ENCODE results near the gene HOXC12. TPM values are rescaled to one million over a fixed set of nuclear protein-coding genes. Genes with fewer than 3 reads are reported as not detected.

The HOXC12 gene
- total RNA-seq, 1 donor from 2014 or later: not detected

DNA sequence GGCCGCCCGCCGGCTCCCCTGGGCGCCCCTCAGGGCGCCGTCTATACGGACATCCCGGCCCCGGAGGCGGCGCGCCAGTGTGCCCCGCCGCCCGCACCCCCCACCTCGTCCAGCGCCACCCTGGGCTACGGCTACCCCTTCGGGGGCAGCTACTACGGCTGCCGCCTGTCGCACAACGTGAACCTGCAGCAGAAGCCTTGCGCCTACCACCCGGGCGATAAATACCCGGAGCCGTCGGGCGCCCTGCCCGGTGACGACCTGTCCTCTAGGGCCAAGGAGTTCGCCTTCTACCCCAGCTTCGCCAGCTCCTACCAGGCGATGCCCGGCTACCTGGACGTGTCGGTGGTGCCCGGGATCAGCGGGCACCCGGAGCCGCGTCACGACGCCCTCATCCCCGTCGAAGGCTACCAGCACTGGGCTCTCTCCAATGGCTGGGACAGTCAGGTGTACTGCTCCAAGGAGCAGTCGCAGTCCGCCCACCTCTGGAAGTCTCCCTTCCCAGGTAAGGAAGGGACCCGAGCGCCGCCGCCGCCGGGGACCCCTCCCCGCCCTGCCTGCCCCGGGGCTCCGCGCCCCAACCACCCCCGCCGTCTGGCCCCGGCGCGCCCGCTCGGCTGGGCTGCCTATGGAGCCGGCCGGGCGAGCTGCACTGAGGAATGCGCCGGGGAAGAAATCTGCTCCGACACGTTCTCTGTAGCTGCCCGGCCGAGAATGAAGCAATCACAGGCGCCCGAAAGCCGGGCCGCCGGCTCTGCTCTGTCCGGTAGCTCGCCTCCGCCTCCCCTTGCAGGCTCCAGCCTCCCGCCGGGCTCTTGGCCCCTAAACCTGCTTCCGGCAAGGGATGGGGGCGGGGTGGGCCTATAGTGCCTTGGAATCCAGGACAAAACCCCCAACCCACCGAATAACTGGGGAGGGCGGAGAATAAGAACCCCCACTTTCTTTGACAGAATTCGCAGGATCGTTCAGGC is 15.3 kb upstream of the HOXC12 start:
- H3K9me3 ChIP-seq (replicated peaks): no peaks in the 10 kb centered on the region
- H3K4me3 ChIP-seq: no peak overlapping the region
- H3K36me3 ChIP-seq: no peaks in the 10 kb centered on the region
- H3K27me3 ChIP-seq (ENCODE audit: low read depth): peaks cover 100% of the 10 kb centered on the region
- DNase-seq: no peak
- intact Hi-C loops (cut with micrococcal nuclease): no loop called here
- H3K27ac ChIP-seq (replicated peaks): no peak overlapping the region
- TF ChIP-seq, protein P1, sequence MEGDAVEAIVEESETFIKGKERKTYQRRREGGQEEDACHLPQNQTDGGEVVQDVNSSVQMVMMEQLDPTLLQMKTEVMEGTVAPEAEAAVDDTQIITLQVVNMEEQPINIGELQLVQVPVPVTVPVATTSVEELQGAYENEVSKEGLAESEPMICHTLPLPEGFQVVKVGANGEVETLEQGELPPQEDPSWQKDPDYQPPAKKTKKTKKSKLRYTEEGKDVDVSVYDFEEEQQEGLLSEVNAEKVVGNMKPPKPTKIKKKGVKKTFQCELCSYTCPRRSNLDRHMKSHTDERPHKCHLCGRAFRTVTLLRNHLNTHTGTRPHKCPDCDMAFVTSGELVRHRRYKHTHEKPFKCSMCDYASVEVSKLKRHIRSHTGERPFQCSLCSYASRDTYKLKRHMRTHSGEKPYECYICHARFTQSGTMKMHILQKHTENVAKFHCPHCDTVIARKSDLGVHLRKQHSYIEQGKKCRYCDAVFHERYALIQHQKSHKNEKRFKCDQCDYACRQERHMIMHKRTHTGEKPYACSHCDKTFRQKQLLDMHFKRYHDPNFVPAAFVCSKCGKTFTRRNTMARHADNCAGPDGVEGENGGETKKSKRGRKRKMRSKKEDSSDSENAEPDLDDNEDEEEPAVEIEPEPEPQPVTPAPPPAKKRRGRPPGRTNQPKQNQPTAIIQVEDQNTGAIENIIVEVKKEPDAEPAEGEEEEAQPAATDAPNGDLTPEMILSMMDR (IDR thresholded peaks at IDR 0.05; ENCODE audit: borderline replicate concordance): no peak
- H3K4me1 ChIP-seq: peaks cover 20% of the 10 kb centered on the region

DNA sequence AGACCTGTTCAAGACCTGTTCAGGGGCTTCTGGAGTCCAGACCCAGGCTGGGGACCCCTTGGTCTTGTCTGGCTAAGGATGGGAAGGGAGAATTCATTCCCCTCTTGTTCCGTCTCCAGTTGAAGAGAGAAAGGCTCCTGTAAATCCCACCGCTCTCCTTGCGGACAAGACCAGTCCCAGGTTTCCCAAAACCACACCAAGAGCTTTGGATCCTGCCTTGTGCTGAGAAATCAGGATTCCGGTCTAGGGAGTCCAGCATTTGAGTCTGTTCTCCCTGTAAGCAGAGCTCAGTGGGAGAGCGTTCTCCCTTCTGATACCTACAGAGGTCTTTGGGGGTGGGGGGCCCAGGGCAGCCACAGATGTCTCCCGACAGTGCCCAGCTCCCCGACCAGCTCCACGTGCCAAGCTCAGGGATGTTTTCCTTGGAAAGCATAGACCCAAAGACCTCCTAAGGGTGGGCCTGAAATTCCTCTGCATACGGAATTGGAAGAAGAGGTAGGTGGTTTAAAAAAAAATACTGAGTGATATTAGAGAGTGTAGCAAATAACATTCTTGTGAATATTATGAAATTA is 14.2 kb upstream of the HOXC12 start:
- peaks cover 14% of the 10 kb centered on the region for H3K4me1 ChIP-seq
- H3K36me3 ChIP-seq: no peaks in the 10 kb centered on the region
- intact Hi-C loops (cut with micrococcal nuclease): no loop called here
- peaks cover 100% of the 10 kb centered on the region for H3K27me3 ChIP-seq (ENCODE audit: low read depth)
- TF ChIP-seq, protein P1 (IDR thresholded peaks at IDR 0.05; ENCODE audit: borderline replicate concordance): no peak
- H3K9me3 ChIP-seq (replicated peaks): no peaks in the 10 kb centered on the region
- no peak for DNase-seq
- no peak overlapping the region for H3K4me3 ChIP-seq
- H3K27ac ChIP-seq (replicated peaks): no peak overlapping the region

DNA sequence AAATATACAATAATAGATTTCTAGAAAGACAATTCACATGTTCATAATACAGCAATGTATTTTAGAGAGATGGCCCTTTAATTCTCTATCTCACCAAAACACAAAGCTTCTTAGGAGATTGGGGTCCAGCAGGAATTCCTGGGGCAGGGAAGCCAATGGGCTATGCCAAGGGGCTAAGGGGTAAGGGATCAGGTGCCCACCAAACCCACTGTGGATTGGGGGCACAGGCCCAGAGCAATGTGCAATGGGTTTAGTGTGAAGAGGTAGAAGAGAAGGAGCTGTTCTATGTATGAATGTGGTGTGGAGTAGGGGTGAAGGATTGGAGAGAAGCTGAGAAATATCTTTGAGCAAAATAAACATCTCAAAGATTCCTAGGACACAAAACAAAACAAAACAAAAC is 13.5 kb upstream of the HOXC12 start:
- peaks cover 100% of the 10 kb centered on the region for H3K27me3 ChIP-seq (ENCODE audit: low read depth)
- intact Hi-C loops (cut with micrococcal nuclease): no loop called here

DNA sequence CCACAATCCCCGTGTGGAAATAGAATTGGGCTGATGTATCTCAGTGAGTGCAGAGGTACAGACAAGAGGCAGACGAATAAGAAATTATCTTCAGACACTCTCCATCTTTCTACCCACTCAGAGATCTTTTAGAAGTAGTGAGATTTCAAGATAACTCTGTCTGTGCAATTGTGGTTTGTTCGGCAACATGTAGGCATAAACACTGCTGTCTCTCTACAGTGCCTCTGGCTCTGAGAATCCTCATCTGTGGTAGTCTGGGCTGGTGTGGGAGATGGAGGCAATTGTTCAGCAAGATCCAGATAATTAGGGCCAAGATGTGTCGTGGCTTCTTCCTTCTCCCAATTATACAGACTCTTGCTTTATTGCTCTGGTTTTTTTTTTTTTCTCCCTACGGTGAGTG is 13.0 kb upstream of the HOXC12 start:
- intact Hi-C loops (cut with micrococcal nuclease): no loop called here
- no peaks in the 10 kb centered on the region for H3K36me3 ChIP-seq
- no peak for DNase-seq

More for the DNA sequence above, 13.5 kb upstream of the HOXC12 start:
- no peaks in the 10 kb centered on the region for H3K36me3 ChIP-seq
- H3K4me1 ChIP-seq: peaks cover 10% of the 10 kb centered on the region
- H3K27ac ChIP-seq (replicated peaks): no peak overlapping the region
- H3K9me3 ChIP-seq (replicated peaks): no peaks in the 10 kb centered on the region
- H3K4me3 ChIP-seq: no peak overlapping the region
- DNase-seq: no peak
- TF ChIP-seq, protein P1 (IDR thresholded peaks at IDR 0.05; ENCODE audit: borderline replicate concordance): no peak

DNA sequence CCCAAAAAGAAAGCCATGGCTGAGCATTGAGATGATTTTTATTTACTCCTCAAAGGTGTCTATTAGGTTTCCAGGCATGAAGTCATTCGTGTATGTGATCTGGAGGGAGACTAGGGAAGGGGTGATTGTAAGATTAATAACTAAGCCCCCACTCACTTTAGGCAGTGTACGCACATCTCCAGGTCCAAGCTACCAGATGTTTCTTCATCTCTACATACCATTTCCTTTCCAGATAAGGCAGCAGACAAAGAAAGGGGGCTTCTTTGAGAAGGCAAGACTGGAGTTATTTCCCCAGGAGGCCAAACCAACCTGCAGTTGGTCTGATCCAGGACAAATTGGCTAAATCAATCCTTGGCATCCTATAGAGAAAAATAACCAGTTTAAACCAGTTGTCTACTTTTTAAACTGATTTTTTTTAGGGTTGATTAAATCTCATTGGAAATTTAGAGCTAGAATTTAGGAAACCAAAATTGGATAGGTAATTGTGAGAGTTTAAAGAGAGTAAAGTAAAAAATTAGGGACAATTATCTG is 12.2 kb upstream of the HOXC12 start:
- TF ChIP-seq, protein P1 (IDR thresholded peaks at IDR 0.05; ENCODE audit: borderline replicate concordance): no peak
- Histone ChIP-seq H3K36me3 (no peaks in the 10 kb centered on the region), H3K4me1 (peaks cover 10% of the 10 kb centered on the region), H3K9me3 (replicated peaks) (no peaks in the 10 kb centered on the region), H3K27me3 (ENCODE audit: low read depth) (peaks cover 100% of the 10 kb centered on the region), H3K4me3 (no peak overlapping the region), H3K27ac (replicated peaks) (no peak overlapping the region)
- intact Hi-C loops (cut with micrococcal nuclease): no loop called here
- no peak for DNase-seq

More for the DNA sequence above, 13.0 kb upstream of the HOXC12 start:
- TF ChIP-seq, protein P1 (IDR thresholded peaks at IDR 0.05; ENCODE audit: borderline replicate concordance): no peak
- Histone ChIP-seq H3K27me3 (ENCODE audit: low read depth) (peaks cover 100% of the 10 kb centered on the region), H3K27ac (replicated peaks) (no peak overlapping the region), H3K9me3 (replicated peaks) (no peaks in the 10 kb centered on the region), H3K4me3 (no peak overlapping the region), H3K4me1 (peaks cover 10% of the 10 kb centered on the region)

All from left ventricle myocardium inferior (tissue), 1 donor.